ENCODE results near the gene LDLRAD4.

Gene LDLRAD4

GRCh38 chr18:13202571-13202970 is 16.0 kb upstream of the LDLRAD4 start:
- DNase-seq (ENCODE audit: low read depth): no peak

GRCh38 chr18:13206301-13206700 is 12.3 kb upstream of the LDLRAD4 start:
- DNase-seq (ENCODE audit: low read depth): no peak

- no peak for DNase-seq (ENCODE audit: low read depth)
Observed at GRCh38 chr18:13207294-13207693, 11.3 kb upstream of the LDLRAD4 start.

GRCh38 chr18:13211534-13211933 is 7.0 kb upstream of the LDLRAD4 start:
- DNase-seq (ENCODE audit: low read depth): no peak

- DNase-seq (ENCODE audit: low read depth): no peak
Observed at GRCh38 chr18:13213036-13213795, 5.3 kb upstream of the LDLRAD4 start.

DNA sequence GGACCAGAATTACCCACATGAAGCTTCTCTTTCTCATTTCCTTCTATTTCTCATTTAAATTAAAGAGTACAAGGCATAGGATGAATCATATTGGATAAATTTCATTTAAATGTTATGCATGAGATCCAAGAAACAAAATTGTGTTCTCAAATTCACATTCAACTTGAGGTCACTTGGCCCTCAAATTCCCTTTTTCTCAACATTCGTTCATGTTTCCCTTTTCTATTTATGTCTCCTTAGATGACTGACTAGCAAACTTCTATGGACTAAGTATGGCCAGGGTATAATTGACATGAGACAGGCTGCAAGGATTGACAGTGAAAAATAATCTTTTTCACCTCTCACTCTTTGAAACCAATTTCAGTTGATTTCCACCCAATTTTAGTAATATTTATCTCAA is 4.0 kb upstream of the LDLRAD4 start:
- no peak for DNase-seq (ENCODE audit: low read depth)

DNA sequence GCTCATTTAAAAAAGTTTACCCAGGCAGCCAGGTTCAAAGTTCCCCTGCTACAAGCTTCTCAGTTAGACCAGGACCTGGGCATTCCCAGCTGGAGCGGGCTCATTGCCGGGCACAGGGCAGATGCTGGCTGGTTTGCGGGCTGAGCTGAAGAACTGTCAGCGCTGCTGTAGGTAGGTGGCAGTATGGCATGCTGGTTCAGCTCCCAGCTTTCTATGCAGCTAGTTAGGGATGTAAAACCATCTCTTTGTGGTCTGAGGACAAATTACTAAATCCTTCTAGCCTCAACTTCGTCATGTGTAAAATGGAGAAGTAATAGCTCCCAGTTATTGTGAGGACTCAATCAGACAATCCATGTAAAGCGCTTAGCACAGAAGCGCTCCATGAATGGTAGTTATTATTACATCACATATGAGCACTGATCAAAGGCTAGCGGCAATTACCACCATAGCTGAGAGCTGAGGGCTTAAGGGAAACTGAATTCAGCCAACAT is 2.4 kb upstream of the LDLRAD4 start:
- DNase-seq (ENCODE audit: low read depth): peak; percentile 24

- DNase-seq (ENCODE audit: low read depth): peak; percentile 32
Observed at GRCh38 chr18:13216711-13217465, 1.7 kb upstream of the LDLRAD4 start.

DNA sequence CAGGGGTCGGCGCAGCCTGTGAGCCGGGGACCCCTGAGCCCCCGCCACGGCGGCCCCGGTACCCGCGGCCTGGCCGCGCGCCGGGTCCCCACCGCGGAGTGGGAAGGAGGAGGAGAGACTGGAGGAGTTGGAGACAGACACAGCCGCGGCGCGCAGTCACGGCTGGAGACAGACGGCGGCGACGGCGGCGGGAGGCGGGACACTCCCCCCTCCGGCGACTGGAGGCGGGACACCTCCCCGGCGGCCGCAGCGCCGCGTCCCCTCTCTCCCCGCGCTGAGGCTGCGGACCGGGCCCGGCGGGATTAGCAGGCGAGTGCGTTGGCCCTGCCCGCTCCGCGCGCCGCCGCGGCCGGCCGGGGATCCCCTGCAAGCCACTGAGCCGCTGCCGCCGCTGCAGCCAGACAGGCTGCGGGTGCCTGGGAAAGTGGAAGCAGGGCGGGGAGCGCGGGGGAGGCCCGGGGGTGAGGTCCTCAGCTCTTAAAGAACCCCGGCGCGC is 1.0 kb upstream of the LDLRAD4 start:
- peak; percentile 42 for DNase-seq (ENCODE audit: low read depth)

DNA sequence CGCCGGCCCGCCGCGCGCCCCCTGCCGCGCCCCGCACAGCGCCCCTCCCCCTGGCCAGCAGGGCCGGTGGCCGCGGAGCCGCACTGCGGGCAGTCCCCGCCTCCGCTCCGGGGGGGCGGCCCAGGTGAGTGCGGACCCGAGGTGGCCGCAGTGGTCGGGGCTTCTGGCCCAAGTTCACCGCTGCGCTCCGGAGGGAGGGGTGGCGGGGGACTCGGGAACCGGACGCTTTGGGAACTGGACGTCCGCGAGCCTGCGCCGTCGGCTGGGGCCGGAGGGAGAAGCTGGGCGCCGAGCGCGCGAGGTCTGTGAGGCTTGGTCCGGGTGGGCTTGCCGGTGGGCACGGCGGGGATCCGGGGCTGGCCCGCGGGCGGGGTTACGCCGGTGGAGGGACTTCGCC is 591 bp upstream of the LDLRAD4 start:
- DNase-seq (ENCODE audit: low read depth): no peak

DNA sequence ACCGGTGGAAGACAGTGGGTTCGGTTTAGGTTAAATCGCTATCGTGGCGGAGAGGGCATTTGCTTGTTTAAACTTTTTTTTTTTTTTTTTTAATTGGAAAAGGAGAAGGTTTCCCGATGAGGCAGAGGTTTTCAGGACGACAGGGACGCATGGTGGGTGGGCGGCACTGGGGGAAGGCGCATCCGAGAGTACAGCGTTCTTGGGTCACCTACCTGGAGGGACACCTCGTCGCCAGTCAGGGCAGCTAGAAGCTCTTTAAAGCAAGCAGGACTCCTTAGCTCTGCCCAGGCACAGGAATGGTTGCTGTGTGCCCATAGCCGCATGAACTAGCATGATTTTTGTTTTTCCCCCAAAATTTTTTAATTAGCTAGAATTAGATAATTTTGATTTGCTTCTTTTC is 437 bp downstream of the LDLRAD4 start:
- no peak for DNase-seq (ENCODE audit: low read depth)

DNA sequence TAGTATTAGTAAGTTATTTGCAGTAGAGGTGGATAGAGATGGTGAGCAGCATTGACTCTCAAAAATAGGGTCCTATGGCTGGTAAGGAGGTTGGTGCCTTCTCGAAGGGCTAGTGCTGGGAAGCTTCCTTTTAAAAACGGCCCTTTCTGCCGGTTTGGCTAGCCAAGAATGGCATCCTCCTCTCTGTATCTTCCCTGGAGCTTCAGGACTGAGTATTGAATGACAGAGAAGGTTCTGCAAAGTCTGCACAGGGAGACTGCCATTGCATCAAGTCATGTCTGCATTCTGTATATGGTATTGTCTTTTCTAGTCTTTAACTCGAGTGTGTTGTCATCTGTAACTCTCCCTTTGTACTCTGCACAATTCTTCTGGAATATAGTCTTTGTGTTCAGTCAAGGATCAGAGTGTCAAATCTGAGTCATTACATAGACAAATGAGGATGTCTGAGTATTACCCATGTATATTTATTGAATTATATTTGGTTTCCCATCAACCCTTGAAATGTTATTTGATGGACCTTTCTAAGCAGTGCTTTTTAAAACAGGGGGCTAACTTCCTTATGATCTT is 1.1 kb downstream of the LDLRAD4 start:
- no peak for DNase-seq (ENCODE audit: low read depth)

- DNase-seq (ENCODE audit: low read depth): no peak
Observed at GRCh38 chr18:13220361-13220991, 1.9 kb downstream of the LDLRAD4 start.

DNA sequence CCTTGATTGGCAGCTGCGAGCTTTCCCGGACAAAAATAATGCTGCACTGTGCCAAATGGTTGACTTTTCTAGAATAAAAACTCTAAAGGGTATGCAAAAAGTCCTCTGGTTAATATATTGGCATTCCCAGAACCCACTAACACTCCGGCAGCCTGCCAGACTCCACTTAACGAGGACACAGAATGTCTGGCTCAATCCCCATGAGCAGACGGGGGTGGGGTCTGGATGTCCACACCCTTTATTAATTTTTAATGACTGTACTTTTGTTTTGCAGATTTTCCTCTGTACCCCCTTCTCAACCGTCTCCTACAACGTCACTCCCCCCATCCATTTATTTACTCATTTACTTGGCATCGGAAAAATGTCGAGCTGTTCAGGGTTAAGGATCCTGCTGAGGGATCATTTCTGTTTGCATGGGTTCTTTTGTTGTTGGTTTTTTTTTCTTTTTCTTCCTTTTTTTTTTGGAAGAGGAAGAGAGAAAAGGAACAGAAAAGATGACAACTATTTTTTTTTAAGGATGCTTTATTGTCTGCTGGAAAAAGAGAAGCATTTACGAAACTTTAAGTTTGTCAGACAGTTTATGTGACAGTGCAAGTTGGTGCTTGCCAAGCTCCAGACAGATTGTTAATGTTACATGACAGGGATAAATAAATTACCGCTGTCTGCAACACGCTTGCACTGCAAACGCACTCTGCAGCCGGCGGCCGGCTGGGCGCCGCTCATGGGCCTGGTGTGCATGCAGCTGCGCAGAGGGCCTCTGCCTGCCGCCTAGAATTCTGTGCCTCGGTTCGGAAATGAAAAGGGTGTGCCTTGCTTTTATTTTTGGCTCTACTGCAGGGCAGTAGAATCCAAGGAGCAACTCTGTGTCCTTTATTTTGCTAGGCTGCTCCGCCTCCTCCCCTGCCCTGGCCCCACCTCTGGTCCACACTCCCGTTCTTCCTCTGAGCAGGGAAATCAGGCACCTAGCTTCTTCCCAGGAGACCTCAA is 3.6 kb downstream of the LDLRAD4 start:
- DNase-seq (ENCODE audit: low read depth): no peak

- no peak for DNase-seq (ENCODE audit: low read depth)
Observed at GRCh38 chr18:13222856-13223281, 4.3 kb downstream of the LDLRAD4 start.

DNA sequence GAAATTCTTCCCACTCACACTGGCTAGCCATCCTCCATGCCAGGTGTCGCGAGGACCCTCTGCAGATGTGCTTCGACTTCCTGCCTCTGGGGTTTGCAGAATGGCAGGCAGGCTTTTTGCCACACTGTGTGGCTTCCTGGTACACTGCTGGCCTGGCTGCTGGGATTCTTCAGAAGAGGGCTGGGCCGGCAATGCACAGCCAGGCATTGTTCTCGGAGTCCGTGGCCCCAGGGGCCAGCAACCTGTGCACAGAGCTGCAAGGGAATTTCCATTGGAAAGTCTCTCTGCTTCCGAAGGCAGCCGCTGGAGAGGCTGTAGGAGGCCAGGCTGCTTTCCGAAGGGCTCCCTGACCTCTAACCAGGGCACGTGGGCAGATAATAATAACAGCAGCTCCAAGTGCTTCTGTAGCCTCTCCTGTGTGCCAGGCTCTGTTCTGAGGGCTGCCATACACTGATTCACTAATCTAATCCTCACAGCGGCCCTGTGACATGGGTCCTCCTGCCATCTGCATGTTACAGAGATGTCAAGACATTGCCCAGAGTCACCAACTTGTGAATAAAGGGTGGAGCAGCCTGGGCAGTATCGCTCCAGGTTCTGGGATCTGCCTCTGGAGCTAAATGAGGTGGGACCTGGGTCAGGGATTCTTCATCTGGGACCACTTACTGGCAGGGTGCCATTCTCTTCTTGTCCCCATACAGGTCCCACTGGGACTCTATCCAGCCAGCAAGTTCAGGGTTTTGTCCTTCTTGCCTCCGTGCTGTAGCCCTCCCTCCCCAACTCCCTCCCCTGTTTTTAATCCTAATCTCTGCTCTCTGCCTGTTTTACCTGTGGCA is 5.0 kb downstream of the LDLRAD4 start:
- DNase-seq (ENCODE audit: low read depth): no peak

- no peak for DNase-seq (ENCODE audit: low read depth)
Observed at GRCh38 chr18:13225261-13225660, 6.7 kb downstream of the LDLRAD4 start.

GRCh38 chr18:13226533-13227144 is 8.1 kb downstream of the LDLRAD4 start:
- no peak for DNase-seq (ENCODE audit: low read depth)

DNA sequence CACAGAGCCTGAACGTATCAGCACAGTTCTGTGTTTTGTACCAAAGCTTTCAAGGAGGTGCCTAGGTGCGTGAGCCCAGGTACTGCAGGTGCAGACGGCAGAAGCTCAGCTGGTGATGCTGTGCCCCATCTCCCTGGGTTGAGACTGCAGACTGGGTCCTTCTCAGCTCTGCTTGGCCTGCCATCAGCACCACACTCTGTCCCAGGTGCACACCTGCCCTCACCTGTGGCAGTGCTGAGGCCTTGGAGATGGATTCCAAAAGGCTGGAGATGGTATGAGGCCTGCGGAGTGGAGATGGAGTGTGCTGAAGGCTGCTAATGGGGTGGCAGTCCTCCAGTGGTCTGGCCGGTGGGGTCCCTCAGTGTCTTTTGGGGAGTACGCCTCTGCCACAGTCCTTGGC is 9.3 kb downstream of the LDLRAD4 start:
- DNase-seq (ENCODE audit: low read depth): no peak
